Gastroesophageal sphincter (tissue), 3 donors: ENCODE results near the gene GPRC5B.

Experiments used
- POLR2A ChIP-seq, 2 donors: fragments of 450-650 bp; IDR thresholded peaks; one replicate each; pipeline ENCODE4 v1.6.1; 2017; ENCODE audit warnings: antibody characterized with exemption in 2 of 2, mild to moderate bottlenecking in 2 of 2, moderate library complexity in 1 of 2
- POLR2AphosphoS5 ChIP-seq: sonication (generic); formaldehyde crosslinking; IDR thresholded peaks from one replicate; pipeline ENCODE4 v1.6.1; 2017; ENCODE audit warnings: antibody characterized with exemption
- TF ChIP-seq, protein P1 (sequence below), 4 experiments: fragments of 200-600 bp in 2 of 4; fragments of 450-650 bp in 2 of 4; sonication (generic) in 1 of 4; IDR thresholded peaks; one replicate each; pipeline ENCODE4 v1.5.1; 2017 to 2019; ENCODE audit warnings: antibody characterized with exemption in 4 of 4, mild to moderate bottlenecking in 2 of 4, moderate library complexity in 2 of 4

- TF ChIP-seq, protein P1, sequence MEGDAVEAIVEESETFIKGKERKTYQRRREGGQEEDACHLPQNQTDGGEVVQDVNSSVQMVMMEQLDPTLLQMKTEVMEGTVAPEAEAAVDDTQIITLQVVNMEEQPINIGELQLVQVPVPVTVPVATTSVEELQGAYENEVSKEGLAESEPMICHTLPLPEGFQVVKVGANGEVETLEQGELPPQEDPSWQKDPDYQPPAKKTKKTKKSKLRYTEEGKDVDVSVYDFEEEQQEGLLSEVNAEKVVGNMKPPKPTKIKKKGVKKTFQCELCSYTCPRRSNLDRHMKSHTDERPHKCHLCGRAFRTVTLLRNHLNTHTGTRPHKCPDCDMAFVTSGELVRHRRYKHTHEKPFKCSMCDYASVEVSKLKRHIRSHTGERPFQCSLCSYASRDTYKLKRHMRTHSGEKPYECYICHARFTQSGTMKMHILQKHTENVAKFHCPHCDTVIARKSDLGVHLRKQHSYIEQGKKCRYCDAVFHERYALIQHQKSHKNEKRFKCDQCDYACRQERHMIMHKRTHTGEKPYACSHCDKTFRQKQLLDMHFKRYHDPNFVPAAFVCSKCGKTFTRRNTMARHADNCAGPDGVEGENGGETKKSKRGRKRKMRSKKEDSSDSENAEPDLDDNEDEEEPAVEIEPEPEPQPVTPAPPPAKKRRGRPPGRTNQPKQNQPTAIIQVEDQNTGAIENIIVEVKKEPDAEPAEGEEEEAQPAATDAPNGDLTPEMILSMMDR (IDR thresholded peaks at IDR 0.05), result no peak
- TF ChIP-seq POLR2A (IDR thresholded peaks at IDR 0.05), result no peak
- no peak for TF ChIP-seq POLR2AphosphoS5
These were observed 38.7 kb upstream of the GPRC5B start for GRCh38 chr16:19923396-19923795.
